ENCODE results near the gene CYP39A1.

Gene CYP39A1

DNA sequence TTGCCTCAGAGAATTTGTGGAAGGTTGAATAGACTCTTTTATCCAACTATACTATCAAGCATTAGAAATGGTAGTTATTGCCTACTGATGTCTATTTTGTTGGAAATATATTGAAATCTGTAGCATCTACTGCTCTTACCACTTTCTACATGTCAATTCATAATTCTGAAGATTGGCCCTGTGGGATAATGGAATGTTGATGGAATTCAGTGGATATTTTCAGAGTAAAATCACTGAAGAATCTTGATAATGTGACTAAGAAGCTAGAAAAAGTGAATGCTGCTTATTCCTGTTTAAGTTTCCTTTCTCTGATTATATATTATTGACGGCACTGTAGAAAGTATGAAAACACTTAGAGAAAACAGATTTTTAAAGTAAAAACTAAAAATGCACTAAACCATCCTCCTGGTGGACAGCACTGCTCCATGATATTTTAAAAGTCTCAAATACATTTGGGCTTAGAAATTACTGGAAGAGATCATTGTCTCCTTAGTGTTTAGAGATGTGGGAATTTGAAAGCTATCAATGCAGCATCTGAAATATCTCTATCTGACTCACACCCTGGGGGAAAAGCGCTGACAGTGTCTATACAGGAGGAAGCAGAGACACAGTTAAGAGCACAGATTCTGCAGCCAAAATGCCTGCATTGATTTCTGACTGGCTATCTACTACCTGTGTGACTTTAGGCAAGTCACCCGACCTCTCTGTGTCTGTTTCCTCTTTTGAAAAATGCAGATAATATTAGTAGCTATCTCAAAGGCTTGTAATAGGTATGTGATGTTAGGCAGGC lies 123.5 kb downstream of the CYP39A1 start:
- no peak overlapping the region for H3K4me3 ChIP-seq (ENCODE audit: low read length)
- no peaks in the 10 kb centered on the region for H3K9me3 ChIP-seq (ENCODE audit: control insufficient read depth, low read length)
- no peaks in the 10 kb centered on the region for H3K27me3 ChIP-seq (ENCODE audit: control insufficient read depth, insufficient read depth, low read length)
- H3K9ac ChIP-seq (ENCODE audit: low read length): no peak overlapping the region
- H3K4me1 ChIP-seq (ENCODE audit: control insufficient read depth, insufficient read depth, low read length): no peaks in the 10 kb centered on the region
- no peaks in the 10 kb centered on the region for H3K36me3 ChIP-seq (ENCODE audit: control insufficient read depth, insufficient read depth, low read length)

- Histone ChIP-seq H3K4me3 (ENCODE audit: low read length) (no peak overlapping the region), H3K9me3 (ENCODE audit: control insufficient read depth, low read length) (no peaks in the 10 kb centered on the region), H3K27me3 (ENCODE audit: control insufficient read depth, insufficient read depth, low read length) (no peaks in the 10 kb centered on the region), H3K36me3 (ENCODE audit: control insufficient read depth, insufficient read depth, low read length) (no peaks in the 10 kb centered on the region), H3K9ac (ENCODE audit: low read length) (no peak overlapping the region), H3K4me1 (ENCODE audit: control insufficient read depth, insufficient read depth, low read length) (no peaks in the 10 kb centered on the region)
Measured at GRCh38 chr6:46526607-46527006, 126.0 kb downstream of the CYP39A1 start.

DNA sequence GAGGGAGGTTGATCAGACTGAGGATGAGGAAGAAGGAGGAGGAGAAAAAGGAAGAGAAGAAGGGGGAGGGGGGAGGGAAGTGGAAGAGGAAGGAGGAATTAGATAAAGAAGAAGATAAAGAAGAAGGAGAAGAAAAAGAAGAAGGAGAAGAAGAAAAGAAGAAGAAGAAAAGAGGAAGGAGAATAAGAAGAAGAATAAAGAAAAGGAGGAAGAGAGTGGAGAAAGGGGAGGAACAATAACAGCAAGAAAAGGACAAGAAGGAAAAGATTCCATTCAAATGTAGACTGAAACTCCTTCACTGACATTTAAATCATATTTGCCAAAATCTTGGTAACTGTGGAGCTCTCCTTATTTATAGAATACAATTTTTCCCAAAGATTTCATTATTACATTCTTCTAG lies 127.0 kb downstream of the CYP39A1 start:
- Histone ChIP-seq H3K9me3 (ENCODE audit: control insufficient read depth, low read length) (no peaks in the 10 kb centered on the region), H3K4me1 (ENCODE audit: control insufficient read depth, insufficient read depth, low read length) (no peaks in the 10 kb centered on the region), H3K36me3 (ENCODE audit: control insufficient read depth, insufficient read depth, low read length) (no peaks in the 10 kb centered on the region), H3K27me3 (ENCODE audit: control insufficient read depth, insufficient read depth, low read length) (no peaks in the 10 kb centered on the region), H3K9ac (ENCODE audit: low read length) (no peak overlapping the region), H3K4me3 (ENCODE audit: low read length) (no peak overlapping the region)

DNA sequence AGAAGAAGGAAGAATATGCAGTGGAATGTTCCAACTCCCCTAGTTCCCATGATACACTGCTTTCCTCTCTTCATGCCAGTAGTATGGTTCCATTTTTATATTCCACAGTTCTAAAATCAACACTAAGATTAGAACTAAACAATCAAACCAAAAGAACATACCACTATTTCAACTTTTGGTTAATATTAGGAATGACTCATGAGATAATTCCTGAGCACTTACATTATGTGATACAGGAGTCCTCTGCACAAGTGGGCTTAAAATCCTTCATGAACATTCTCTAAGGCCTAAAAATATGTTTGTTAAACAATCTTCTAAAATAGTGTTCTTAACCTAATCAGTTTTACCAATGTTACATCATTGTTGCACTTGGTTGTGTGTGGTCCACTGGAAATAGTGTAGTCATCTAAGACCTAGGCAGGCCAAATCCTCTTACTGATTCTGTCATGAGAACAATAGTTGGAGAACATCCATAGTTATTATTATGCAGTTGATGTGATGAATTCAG lies 131.1 kb downstream of the CYP39A1 start:
- no peaks in the 10 kb centered on the region for H3K27me3 ChIP-seq (ENCODE audit: control insufficient read depth, insufficient read depth, low read length)
- H3K4me1 ChIP-seq (ENCODE audit: control insufficient read depth, insufficient read depth, low read length): no peaks in the 10 kb centered on the region
- no peaks in the 10 kb centered on the region for H3K9me3 ChIP-seq (ENCODE audit: control insufficient read depth, low read length)
- H3K36me3 ChIP-seq (ENCODE audit: control insufficient read depth, insufficient read depth, low read length): no peaks in the 10 kb centered on the region
- no peak overlapping the region for H3K4me3 ChIP-seq (ENCODE audit: low read length)
- no peak overlapping the region for H3K9ac ChIP-seq (ENCODE audit: low read length)

GRCh38 chr6:46517202-46517601 lies 135.4 kb downstream of the CYP39A1 start:
- Histone ChIP-seq H3K36me3 (ENCODE audit: control insufficient read depth, insufficient read depth, low read length) (no peaks in the 10 kb centered on the region), H3K4me1 (ENCODE audit: control insufficient read depth, insufficient read depth, low read length) (no peaks in the 10 kb centered on the region), H3K9ac (ENCODE audit: low read length) (no peak overlapping the region), H3K4me3 (ENCODE audit: low read length) (no peak overlapping the region), H3K27me3 (ENCODE audit: control insufficient read depth, insufficient read depth, low read length) (no peaks in the 10 kb centered on the region), H3K9me3 (ENCODE audit: control insufficient read depth, low read length) (no peaks in the 10 kb centered on the region)

GRCh38 chr6:46513533-46513932 lies 139.1 kb downstream of the CYP39A1 start:
- no peaks in the 10 kb centered on the region for H3K36me3 ChIP-seq (ENCODE audit: control insufficient read depth, insufficient read depth, low read length)
- H3K4me1 ChIP-seq (ENCODE audit: control insufficient read depth, insufficient read depth, low read length): peaks cover 9% of the 10 kb centered on the region
- H3K27me3 ChIP-seq (ENCODE audit: control insufficient read depth, insufficient read depth, low read length): no peaks in the 10 kb centered on the region
- H3K9ac ChIP-seq (ENCODE audit: low read length): no peak overlapping the region
- no peak overlapping the region for H3K4me3 ChIP-seq (ENCODE audit: low read length)
- no peaks in the 10 kb centered on the region for H3K9me3 ChIP-seq (ENCODE audit: control insufficient read depth, low read length)

- Histone ChIP-seq H3K36me3 (ENCODE audit: control insufficient read depth, insufficient read depth, low read length) (no peaks in the 10 kb centered on the region), H3K27me3 (ENCODE audit: control insufficient read depth, insufficient read depth, low read length) (no peaks in the 10 kb centered on the region), H3K9ac (ENCODE audit: low read length) (no peak overlapping the region), H3K4me3 (ENCODE audit: low read length) (no peak overlapping the region), H3K4me1 (ENCODE audit: control insufficient read depth, insufficient read depth, low read length) (peaks cover 19% of the 10 kb centered on the region), H3K9me3 (ENCODE audit: control insufficient read depth, low read length) (no peaks in the 10 kb centered on the region)
Measured at GRCh38 chr6:46511320-46511719, 141.3 kb downstream of the CYP39A1 start.

GRCh38 chr6:46510651-46511050 lies 142.0 kb downstream of the CYP39A1 start:
- Histone ChIP-seq H3K9ac (ENCODE audit: low read length) (no peak overlapping the region), H3K4me1 (ENCODE audit: control insufficient read depth, insufficient read depth, low read length) (peaks cover 19% of the 10 kb centered on the region), H3K27me3 (ENCODE audit: control insufficient read depth, insufficient read depth, low read length) (no peaks in the 10 kb centered on the region), H3K36me3 (ENCODE audit: control insufficient read depth, insufficient read depth, low read length) (no peaks in the 10 kb centered on the region), H3K9me3 (ENCODE audit: control insufficient read depth, low read length) (no peaks in the 10 kb centered on the region), H3K4me3 (ENCODE audit: low read length) (no peak overlapping the region)

GRCh38 chr6:46509981-46510510 lies 142.6 kb downstream of the CYP39A1 start:
- no peak overlapping the region for H3K9ac ChIP-seq (ENCODE audit: low read length)
- no peaks in the 10 kb centered on the region for H3K36me3 ChIP-seq (ENCODE audit: control insufficient read depth, insufficient read depth, low read length)
- no peaks in the 10 kb centered on the region for H3K9me3 ChIP-seq (ENCODE audit: control insufficient read depth, low read length)
- H3K27me3 ChIP-seq (ENCODE audit: control insufficient read depth, insufficient read depth, low read length): no peaks in the 10 kb centered on the region
- peaks cover 19% of the 10 kb centered on the region for H3K4me1 ChIP-seq (ENCODE audit: control insufficient read depth, insufficient read depth, low read length)
- H3K4me3 ChIP-seq (ENCODE audit: low read length): no peak overlapping the region

DNA sequence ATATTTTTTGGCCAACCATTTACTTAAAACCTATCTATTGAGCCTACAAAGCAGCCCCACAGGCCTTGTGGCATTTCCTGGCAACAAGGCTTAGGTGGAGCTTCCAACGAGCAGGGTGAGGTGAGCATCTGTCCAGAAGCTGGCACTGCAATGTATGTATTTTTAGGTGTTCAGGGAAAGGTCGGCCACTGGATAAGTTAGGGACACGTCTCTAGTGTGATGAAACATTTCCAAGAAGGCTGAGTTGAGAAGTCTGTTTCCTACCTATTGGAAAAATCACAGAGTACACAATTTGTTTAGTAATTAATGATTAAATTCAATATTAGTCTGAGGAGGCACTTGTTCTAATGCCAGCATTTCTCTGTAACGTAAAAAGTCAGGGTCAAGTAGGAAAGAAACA lies 143.6 kb downstream of the CYP39A1 start:
- H3K27me3 ChIP-seq (ENCODE audit: control insufficient read depth, insufficient read depth, low read length): no peaks in the 10 kb centered on the region
- no peaks in the 10 kb centered on the region for H3K9me3 ChIP-seq (ENCODE audit: control insufficient read depth, low read length)
- H3K36me3 ChIP-seq (ENCODE audit: control insufficient read depth, insufficient read depth, low read length): no peaks in the 10 kb centered on the region
- no peak overlapping the region for H3K4me3 ChIP-seq (ENCODE audit: low read length)
- no peak overlapping the region for H3K9ac ChIP-seq (ENCODE audit: low read length)
- H3K4me1 ChIP-seq (ENCODE audit: control insufficient read depth, insufficient read depth, low read length): peaks cover 19% of the 10 kb centered on the region

- Histone ChIP-seq H3K4me3 (ENCODE audit: low read length) (no peak overlapping the region), H3K9me3 (ENCODE audit: control insufficient read depth, low read length) (no peaks in the 10 kb centered on the region), H3K4me1 (ENCODE audit: control insufficient read depth, insufficient read depth, low read length) (peaks cover 19% of the 10 kb centered on the region), H3K27me3 (ENCODE audit: control insufficient read depth, insufficient read depth, low read length) (no peaks in the 10 kb centered on the region), H3K9ac (ENCODE audit: low read length) (no peak overlapping the region), H3K36me3 (ENCODE audit: control insufficient read depth, insufficient read depth, low read length) (no peaks in the 10 kb centered on the region)
Measured at GRCh38 chr6:46507426-46507825, 145.2 kb downstream of the CYP39A1 start.

GRCh38 chr6:46505693-46506512 lies 146.7 kb downstream of the CYP39A1 start:
- Histone ChIP-seq H3K9ac (ENCODE audit: low read length) (no peak overlapping the region), H3K27me3 (ENCODE audit: control insufficient read depth, insufficient read depth, low read length) (no peaks in the 10 kb centered on the region), H3K4me3 (ENCODE audit: low read length) (no peak overlapping the region), H3K9me3 (ENCODE audit: control insufficient read depth, low read length) (no peaks in the 10 kb centered on the region), H3K36me3 (ENCODE audit: control insufficient read depth, insufficient read depth, low read length) (no peaks in the 10 kb centered on the region), H3K4me1 (ENCODE audit: control insufficient read depth, insufficient read depth, low read length) (peaks cover 19% of the 10 kb centered on the region)

Data from mucosa of stomach (tissue), 1 donor.